Lung (tissue), 12 donors: ENCODE results near the gene ABCA1. TPM values are rescaled to one million over a fixed set of nuclear protein-coding genes. Genes with fewer than 3 reads are reported as not detected.

Source experiments
- ATAC-seq: fragments of 200-7000 bp; cut with Tn5 transposase; one replicate; pipeline ENCODE4 v1.9.1; 2020; ENCODE audit warnings: moderate number of reproducible peaks; ENCODE audit not compliant: insufficient read depth, low FRiP score
- DNase-seq, 3 donors: peaks; one replicate each; pipeline ENCODE4 v3.0.0-alpha.2; 2013 to 2017
- H3K27ac ChIP-seq, 2 donors: one replicate each; pipeline ENCODE4 v1.5.1; 2013; ENCODE audit warnings: mild to moderate bottlenecking in 2 of 2, moderate library complexity in 2 of 2, control low read depth in 1 of 2, inconsistent platforms in 1 of 2, low read depth in 1 of 2, low read length in 1 of 2
- H3K27me3 ChIP-seq, 3 donors: one replicate each; pipeline ENCODE4 v1.5.1; 2013; ENCODE audit warnings: low read length in 2 of 3; ENCODE audit not compliant: control insufficient read depth in 3 of 3, insufficient read depth in 3 of 3
- H3K36me3 ChIP-seq, 4 donors: one replicate each; pipeline ENCODE4 v1.5.1; 2013; ENCODE audit warnings: low read length in 4 of 4, mild to moderate bottlenecking in 1 of 4, moderate library complexity in 1 of 4; ENCODE audit not compliant: control insufficient read depth in 4 of 4, insufficient read depth in 4 of 4
- H3K4me1 ChIP-seq, 5 donors: one replicate each; pipeline ENCODE4 v1.5.1; 2013; ENCODE audit warnings: low read length in 5 of 5, mild to moderate bottlenecking in 2 of 5, moderate library complexity in 1 of 5; ENCODE audit not compliant: control insufficient read depth in 5 of 5, insufficient read depth in 5 of 5
- H3K4me3 ChIP-seq: one replicate; pipeline ENCODE4 v1.5.1; 2013; ENCODE audit warnings: mild to moderate bottlenecking, control low read depth, moderate library complexity
- H3K9ac ChIP-seq, 2 donors: one replicate each; pipeline ENCODE4 v1.5.1; 2013; ENCODE audit warnings: low read length in 2 of 2, control low read depth in 1 of 2; ENCODE audit not compliant: insufficient read depth in 1 of 2
- H3K9me3 ChIP-seq, 4 donors: one replicate each; pipeline ENCODE4 v1.5.1; 2013; ENCODE audit warnings: low read length in 3 of 4, mild to moderate bottlenecking in 1 of 4, moderate library complexity in 1 of 4; ENCODE audit not compliant: control insufficient read depth in 4 of 4, insufficient read depth in 3 of 4
- CTCF ChIP-seq: IDR thresholded peaks from 2 replicates; pipeline ENCODE4 v1.5.1; 2012; ENCODE audit warnings: mild to moderate bottlenecking; ENCODE audit errors: control extremely low read depth, extremely low read depth
- WGBS, 2 donors: extraction: QIAGEN DNeasy Blood & Tissue Kit; methylation state at CpG; one replicate each; pipeline ENCODE4 v1.1.7; 2013; 5-methylcytosine and 5-hydroxymethylcytosine counted together
- polyA plus RNA-seq, 2 donors: library from polyadenylated mRNA; stranded (reverse); fragments of 200-250 nt; gene quantifications; one replicate each; pipeline ENCODE4 v1.2.1, GENCODE V29; 2013
- total RNA-seq, 2 donors: library from RNA; depleted of rRNA in 1 of 2; stranded (reverse); fragments of >200 nt in 1 of 2; gene quantifications; one replicate each; pipeline ENCODE4 v1.2.1, GENCODE V29; 2014 to 2021
- donor health status: control.
- donor health status: control.
- donor health status: Bipolar disorder and iron deficiency.
- donor health status: healthy.
- donor health status: DM: yes; HTN: yes; CAD: no.

Gene ABCA1
- total and polyA plus RNA-seq, 4 donors, result 5.4 to 140 (median 16.8) TPM

DNA sequence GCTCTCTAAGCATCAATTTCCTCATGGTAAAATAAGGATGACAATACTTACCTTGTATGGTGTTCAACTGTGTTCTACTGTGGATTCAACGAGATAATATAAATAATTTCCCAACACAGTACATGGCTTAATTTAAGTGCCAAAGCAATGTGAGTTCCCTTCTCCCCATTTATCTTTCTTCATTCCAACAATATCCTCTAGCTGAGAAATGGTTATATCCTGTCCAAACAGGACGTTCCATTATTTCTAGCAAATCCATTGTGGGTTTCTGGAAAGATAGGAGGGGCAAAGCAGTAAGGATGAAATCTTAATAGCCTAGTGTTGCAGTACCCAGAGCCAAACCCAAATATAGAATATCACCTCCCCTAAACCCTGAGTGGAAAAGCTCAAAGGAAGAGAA is 22.0 kb downstream of the ABCA1 start:
- H3K36me3 ChIP-seq, result peaks cover 0 to 1% (median 0%) of the 10 kb centered on the region in 4 donors
- no peaks in the 10 kb centered on the region for H3K9me3 ChIP-seq
- peaks cover 9 to 28% (median 12%) of the 10 kb centered on the region in 5 donors for H3K4me1 ChIP-seq
- H3K4me3 ChIP-seq, result no peak overlapping the region
- no peak overlapping the region for H3K9ac ChIP-seq
- peak overlapping the region in 1 of 2 donors; percentile 85 for H3K27ac ChIP-seq
- ATAC-seq, result no peak
- WGBS, 2 donors, result 58 to 71% methylated on average over 2 of the region's 2 CpGs
- H3K27me3 ChIP-seq, result no peaks in the 10 kb centered on the region
- no peak for TF ChIP-seq CTCF
- no peak for DNase-seq

GRCh38 chr9:104905153-104905901 is 22.6 kb downstream of the ABCA1 start:
- ATAC-seq (no peak), DNase-seq (no peak)
- H3K27me3 ChIP-seq, result no peaks in the 10 kb centered on the region
- peak overlapping the region in 1 of 2 donors; percentile 85 for H3K27ac ChIP-seq
- no peak overlapping the region for H3K9ac ChIP-seq
- 80 to 85% methylated on average over 4 of the region's 4 CpGs for WGBS, 2 donors
- no peak overlapping the region for H3K4me3 ChIP-seq
- peaks cover 0 to 1% (median under 1%) of the 10 kb centered on the region in 4 donors for H3K36me3 ChIP-seq
- TF ChIP-seq CTCF, result no peak
- no peaks in the 10 kb centered on the region for H3K9me3 ChIP-seq
- H3K4me1 ChIP-seq, result peaks cover 7 to 27% (median 10%) of the 10 kb centered on the region in 5 donors

DNA sequence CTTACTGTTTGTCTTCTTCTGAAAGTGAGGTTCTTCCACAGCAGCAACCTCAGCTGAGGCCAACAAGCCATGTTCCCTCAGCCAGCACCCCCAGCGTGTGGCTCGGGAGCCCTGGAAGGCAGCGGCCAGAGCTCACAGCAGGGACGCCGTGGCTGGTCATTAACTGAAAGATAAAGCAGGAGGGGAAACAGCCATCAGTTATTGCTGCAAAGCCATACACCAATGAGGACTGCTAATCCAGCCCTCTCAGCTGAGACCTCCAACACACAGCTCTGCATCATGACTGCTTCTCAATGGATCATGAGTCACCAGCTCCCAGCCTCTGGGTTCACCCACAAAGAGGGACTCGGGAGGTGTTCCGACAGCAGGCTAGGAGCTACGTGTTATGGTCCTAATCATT is 24.3 kb downstream of the ABCA1 start:
- Histone ChIP-seq H3K9me3 (no peaks in the 10 kb centered on the region), H3K27ac (no peak overlapping the region), H3K9ac (no peak overlapping the region), H3K27me3 (no peaks in the 10 kb centered on the region), H3K4me1 (peaks cover 0 to 27% (median 0%) of the 10 kb centered on the region in 5 donors), H3K36me3 (peaks cover 0 to 5% (median 1%) of the 10 kb centered on the region in 4 donors), H3K4me3 (no peak overlapping the region)
- DNase-seq (no peak), ATAC-seq (no peak)
- no peak for TF ChIP-seq CTCF
- 87 to 95% methylated on average over 8 of the region's 8 CpGs for WGBS, 2 donors

DNA sequence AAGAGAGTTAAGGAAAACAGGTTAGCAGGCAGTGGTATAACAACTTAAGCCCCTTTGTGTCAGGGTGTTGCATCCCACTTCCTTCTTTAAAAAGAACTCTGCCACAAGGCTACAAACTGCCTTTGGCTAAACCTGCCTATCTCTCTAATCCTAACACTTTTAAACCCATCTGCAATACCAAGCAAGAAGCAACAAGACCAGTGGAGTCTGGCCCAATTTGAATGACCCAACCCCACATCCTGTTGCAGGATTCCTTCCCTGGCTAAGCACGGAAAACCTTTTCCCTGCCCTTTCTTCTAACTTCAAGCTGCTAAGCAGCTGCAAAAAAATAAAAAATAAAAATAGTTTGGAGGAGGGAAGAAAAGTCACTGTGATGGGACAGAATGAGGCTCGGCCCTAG is 27.1 kb downstream of the ABCA1 start:
- no peak for TF ChIP-seq CTCF
- H3K9ac ChIP-seq, result no peak overlapping the region
- H3K4me3 ChIP-seq, result no peak overlapping the region
- H3K4me1 ChIP-seq, result peaks cover 0 to 7% (median 0%) of the 10 kb centered on the region in 5 donors
- H3K36me3 ChIP-seq, result peaks cover 0 to 5% (median 1%) of the 10 kb centered on the region in 4 donors
- no peaks in the 10 kb centered on the region for H3K9me3 ChIP-seq
- ATAC-seq (no peak), DNase-seq (no peak)
- no peak overlapping the region for H3K27ac ChIP-seq
- WGBS, 2 donors, result 70 to 72% methylated on average over 2 of the region's 2 CpGs
- no peaks in the 10 kb centered on the region for H3K27me3 ChIP-seq
